Tibial artery (tissue), 4 donors: ENCODE data around the gene KCTD20.
A peak's percentile ranks its signal among the peaks of the same experiment; 100 is the strongest.
"Not testable (repeated sequence)": the region's sequence is repeated elsewhere in the genome, so short reads cannot be mapped to it uniquely, and the experiment has no call there.

ENCODE experiments used
- DNase-seq, 2 donors: peaks; one replicate each; pipeline ENCODE4 v3.0.0-alpha.2; 2019
- H3K27ac ChIP-seq, 2 donors: fragments of 200-600 bp; sonication (generic) in 1 of 2; 1 replicate in 1 of 2; 2 replicates in 1 of 2; pipeline ENCODE4 v1.5.1; 2018 to 2019; ENCODE audit warnings: mild to moderate bottlenecking in 1 of 2
- H3K27me3 ChIP-seq, 2 donors: fragments of 200-600 bp; sonication (generic) in 1 of 2; one replicate each; pipeline versions ENCODE4 v1.5.1 to v1.6.0; 2016 to 2019
- H3K36me3 ChIP-seq, 3 donors: fragments of 200-600 bp; sonication (generic) in 2 of 3; one replicate each; pipeline ENCODE4 v1.5.1; 2016 to 2019; ENCODE audit warnings: mild to moderate bottlenecking in 2 of 3
- H3K4me1 ChIP-seq, 4 donors: fragments of 200-600 bp; sonication (generic) in 2 of 4; 1 replicate in 3 of 4; 2 replicates in 1 of 4; pipeline ENCODE4 v1.5.1; 2016 to 2019
- H3K4me3 ChIP-seq, 2 donors: fragments of 200-600 bp; sonication (generic) in 1 of 2; 1 replicate in 1 of 2; 2 replicates in 1 of 2; pipeline ENCODE4 v1.5.1; 2018 to 2019; ENCODE audit warnings: mild to moderate bottlenecking in 2 of 2
- H3K9me3 ChIP-seq, 3 donors: fragments of 200-600 bp; sonication (generic) in 1 of 3; one replicate each; pipeline ENCODE4 v1.5.1; 2016 to 2019
- intact Hi-C: fragments of 100-400 bp; cut with DNase I; formaldehyde crosslinking; loops from one replicate; pipeline ENCODE4 v1.15.0; 2023; ENCODE audit warnings: low total_unique reads
- TF ChIP-seq, protein P1 (sequence below), 2 experiments: fragments of 200-600 bp in 1 of 2; fragments of 450-650 bp in 1 of 2; IDR thresholded peaks; one replicate each; pipeline ENCODE4 v1.5.1; 2017 to 2019; ENCODE audit warnings: antibody characterized with exemption in 2 of 2, mild to moderate bottlenecking in 1 of 2, moderate library complexity in 1 of 2

Gene KCTD20

DNA sequence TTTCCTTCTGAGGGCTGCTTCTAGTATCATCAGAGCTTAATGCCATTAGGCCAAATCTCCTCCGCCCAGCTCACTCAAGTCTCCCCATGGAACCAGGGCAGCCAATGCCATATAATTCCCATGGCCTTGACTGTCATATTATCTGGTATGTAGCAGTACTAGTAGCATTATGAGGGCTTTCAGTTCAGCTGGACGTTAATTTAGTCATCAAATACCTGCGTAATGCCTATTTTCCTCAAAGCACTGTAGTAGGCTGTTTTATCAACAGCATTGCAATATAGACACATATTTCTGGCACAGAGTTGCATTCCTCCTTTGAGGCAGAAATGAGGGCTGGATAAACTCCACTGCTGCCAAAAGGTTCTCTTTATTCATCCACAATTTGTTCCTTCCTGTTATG lies 1.7 kb downstream of the KCTD20 start:
- DNase-seq = no peak
- H3K9me3 ChIP-seq = no peaks in the 10 kb centered on the region
- no peaks in the 10 kb centered on the region for H3K27me3 ChIP-seq
- peak overlapping the region; percentile 96 to 97 for H3K27ac ChIP-seq
- peak overlapping the region; percentile 88 to 95 for H3K4me3 ChIP-seq
- peaks cover 0 to 9% (median 6%) of the 10 kb centered on the region in 3 donors for H3K36me3 ChIP-seq
- H3K4me1 ChIP-seq = peaks cover 0 to 53% (median 24%) of the 10 kb centered on the region in 4 donors
- TF ChIP-seq, protein P1, sequence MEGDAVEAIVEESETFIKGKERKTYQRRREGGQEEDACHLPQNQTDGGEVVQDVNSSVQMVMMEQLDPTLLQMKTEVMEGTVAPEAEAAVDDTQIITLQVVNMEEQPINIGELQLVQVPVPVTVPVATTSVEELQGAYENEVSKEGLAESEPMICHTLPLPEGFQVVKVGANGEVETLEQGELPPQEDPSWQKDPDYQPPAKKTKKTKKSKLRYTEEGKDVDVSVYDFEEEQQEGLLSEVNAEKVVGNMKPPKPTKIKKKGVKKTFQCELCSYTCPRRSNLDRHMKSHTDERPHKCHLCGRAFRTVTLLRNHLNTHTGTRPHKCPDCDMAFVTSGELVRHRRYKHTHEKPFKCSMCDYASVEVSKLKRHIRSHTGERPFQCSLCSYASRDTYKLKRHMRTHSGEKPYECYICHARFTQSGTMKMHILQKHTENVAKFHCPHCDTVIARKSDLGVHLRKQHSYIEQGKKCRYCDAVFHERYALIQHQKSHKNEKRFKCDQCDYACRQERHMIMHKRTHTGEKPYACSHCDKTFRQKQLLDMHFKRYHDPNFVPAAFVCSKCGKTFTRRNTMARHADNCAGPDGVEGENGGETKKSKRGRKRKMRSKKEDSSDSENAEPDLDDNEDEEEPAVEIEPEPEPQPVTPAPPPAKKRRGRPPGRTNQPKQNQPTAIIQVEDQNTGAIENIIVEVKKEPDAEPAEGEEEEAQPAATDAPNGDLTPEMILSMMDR (IDR thresholded peaks at IDR 0.05) = no peak
- intact Hi-C loops = loop anchor here (5.0 kb wide), 1 partner anchor 148 kb away; the partner anchor contains the start of gene SRSF3

DNA sequence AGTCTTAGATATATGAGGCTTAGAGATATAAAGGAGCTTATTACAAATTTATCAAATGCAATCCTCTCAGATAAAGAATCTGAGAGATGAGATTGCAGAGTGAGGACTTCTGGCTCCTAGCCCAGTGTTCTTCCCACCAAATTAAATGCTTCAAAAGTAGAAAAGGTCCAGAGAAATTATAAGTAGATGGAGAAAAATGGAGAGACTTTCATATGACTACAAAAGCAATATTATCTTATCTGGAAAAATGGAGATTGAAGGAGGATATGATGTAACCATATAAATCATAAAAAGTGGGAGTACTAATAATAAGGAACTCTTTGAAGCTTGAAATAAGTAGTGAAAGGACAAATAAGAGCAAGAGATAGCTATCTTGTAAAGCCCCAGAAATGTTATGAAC lies 2.8 kb downstream of the KCTD20 start:
- peaks cover 0 to 53% (median 24%) of the 10 kb centered on the region in 4 donors for H3K4me1 ChIP-seq
- no peaks in the 10 kb centered on the region for H3K9me3 ChIP-seq
- no peak overlapping the region for H3K4me3 ChIP-seq
- intact Hi-C loops = no loop called here
- H3K27ac ChIP-seq = peak overlapping the region; percentile 3 to 97
- DNase-seq = no peak
- TF ChIP-seq, protein P1 (IDR thresholded peaks at IDR 0.05) = no peak
- peaks cover 0 to 9% (median 6%) of the 10 kb centered on the region in 3 donors for H3K36me3 ChIP-seq
- H3K27me3 ChIP-seq = no peaks in the 10 kb centered on the region

DNA sequence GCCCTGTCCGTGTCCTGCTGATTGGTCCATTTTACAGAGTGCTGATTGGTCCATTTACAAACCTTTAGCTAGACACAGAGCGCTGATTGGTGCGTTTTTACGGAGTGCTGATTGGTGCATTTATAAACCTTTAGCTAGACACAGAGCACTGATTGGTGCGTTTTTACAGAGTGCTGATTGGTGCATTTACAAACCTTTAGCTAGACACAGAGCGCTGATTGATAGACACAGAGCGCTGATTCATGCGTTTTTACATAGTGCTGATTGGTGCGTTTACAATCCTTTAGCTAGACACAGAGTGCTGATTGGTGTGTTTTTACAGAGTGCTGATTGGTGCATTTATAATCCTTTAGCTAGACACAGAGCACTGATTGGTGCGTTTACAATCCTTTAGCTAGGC lies 6.4 kb downstream of the KCTD20 start:
- Histone ChIP-seq H3K4me1 (peaks cover 0 to 36% (median 14%) of the 10 kb centered on the region in 4 donors), H3K36me3 (peaks cover 0 to 17% (median 6%) of the 10 kb centered on the region in 3 donors)
- H3K4me3 ChIP-seq, intact Hi-C loops, H3K9me3 ChIP-seq, DNase-seq, H3K27ac ChIP-seq, H3K27me3 ChIP-seq: not testable (repeated sequence)

DNA sequence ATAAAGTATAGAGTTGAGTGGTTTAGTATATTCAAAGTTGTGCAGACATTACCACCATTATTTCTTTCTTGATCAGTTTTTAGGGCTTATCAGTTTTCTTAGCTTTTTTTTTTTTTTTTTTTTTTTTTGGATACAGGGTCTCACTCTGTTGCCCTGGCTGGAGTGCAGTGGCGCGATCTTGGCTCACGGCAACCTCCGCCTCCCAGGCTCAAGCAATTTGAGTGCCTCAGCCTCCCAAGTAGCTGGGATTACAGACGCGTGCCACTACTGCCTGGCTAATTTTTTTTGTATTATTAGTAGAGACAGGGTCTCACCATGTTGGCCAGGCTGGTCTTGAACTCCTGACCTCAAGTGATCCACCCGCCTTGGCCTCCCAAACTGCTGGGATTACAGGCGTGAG lies 10.1 kb downstream of the KCTD20 start:
- H3K4me3 ChIP-seq, DNase-seq, H3K27me3 ChIP-seq, H3K9me3 ChIP-seq, intact Hi-C loops, H3K27ac ChIP-seq: not testable (repeated sequence)
- Histone ChIP-seq H3K4me1 (peaks cover 0 to 15% (median 7%) of the 10 kb centered on the region in 4 donors), H3K36me3 (peaks cover 0 to 17% (median 10%) of the 10 kb centered on the region in 3 donors)

DNA sequence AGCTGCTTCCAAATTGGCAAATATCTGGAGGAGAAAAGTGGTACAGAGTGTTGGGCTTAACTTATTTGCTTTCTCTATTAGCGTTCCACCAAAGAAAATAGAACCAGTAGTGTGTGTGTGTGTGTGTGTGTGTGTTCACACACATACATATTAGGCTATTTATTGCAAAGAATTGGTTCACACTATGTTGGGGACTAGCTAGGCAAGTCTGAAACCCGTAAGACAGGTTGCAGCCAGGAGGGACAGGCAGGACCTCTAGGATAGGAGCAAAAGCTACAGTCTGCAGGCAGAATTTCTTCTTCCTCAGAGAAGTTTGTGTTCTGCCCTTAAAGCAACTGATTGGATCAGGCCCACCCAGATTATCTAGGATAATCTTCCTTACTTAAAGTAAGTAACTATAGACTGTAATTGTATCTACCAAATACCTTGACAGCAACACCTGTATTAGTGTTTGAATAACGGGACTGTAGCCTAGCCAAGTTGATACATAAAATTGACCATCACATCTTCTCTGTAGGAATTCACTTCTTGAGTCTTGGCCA lies 12.8 kb downstream of the KCTD20 start:
- no peaks in the 10 kb centered on the region for H3K27me3 ChIP-seq
- H3K9me3 ChIP-seq = no peaks in the 10 kb centered on the region
- no peak overlapping the region for H3K27ac ChIP-seq
- TF ChIP-seq, protein P1 (IDR thresholded peaks at IDR 0.05) = no peak
- no peak overlapping the region for H3K4me3 ChIP-seq
- H3K36me3 ChIP-seq = peaks cover 0 to 8% (median 4%) of the 10 kb centered on the region in 3 donors
- intact Hi-C loops = loop anchor here (5.0 kb wide), 1 partner anchor 38 kb away; no protein-coding TSS in a partner anchor
- peaks cover 0 to 15% (median 7%) of the 10 kb centered on the region in 4 donors for H3K4me1 ChIP-seq
- DNase-seq = no peak

DNA sequence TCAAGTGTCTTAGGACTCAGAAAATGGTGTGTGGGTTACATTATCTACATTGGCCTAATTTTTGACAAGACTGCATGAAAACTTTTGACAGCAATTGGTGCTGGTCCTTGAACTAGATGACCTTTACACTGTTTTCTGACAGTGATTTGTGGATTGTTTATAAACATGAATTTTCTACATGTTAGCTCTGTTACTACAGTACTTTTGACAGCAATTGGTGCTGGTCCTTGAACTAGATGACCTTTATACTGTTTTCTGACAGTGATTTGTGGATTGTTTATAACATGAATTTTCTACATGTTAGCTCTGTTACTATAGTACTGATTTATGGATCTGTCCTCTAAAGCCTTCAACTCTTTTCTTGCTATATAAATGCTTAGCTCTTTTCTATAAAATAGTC lies 16.7 kb downstream of the KCTD20 start:
- Histone ChIP-seq H3K9me3 (no peaks in the 10 kb centered on the region), H3K36me3 (peaks cover 0 to 4% (median 0%) of the 10 kb centered on the region in 3 donors), H3K4me1 (peaks cover 0 to 15% (median 8%) of the 10 kb centered on the region in 4 donors), H3K4me3 (no peak overlapping the region), H3K27me3 (no peaks in the 10 kb centered on the region), H3K27ac (no peak overlapping the region)
- intact Hi-C loops = loop anchor here (5.0 kb wide), 1 partner anchor 42 kb away; no protein-coding TSS in a partner anchor
- TF ChIP-seq, protein P1 (IDR thresholded peaks at IDR 0.05) = no peak
- no peak for DNase-seq
